Activated T-cell treated with anti-CD3 and anti-CD28 coated beads for 4 hours (primary cell): ENCODE measurements around the gene SEPTIN11.
"Not testable (repeated sequence)": the region's sequence is repeated elsewhere in the genome, so short reads cannot be mapped to it uniquely, and the experiment has no call there.

Experiments used
- DNase-seq: peaks from one replicate; pipeline ENCODE4 v3.0.0-alpha.2; 2020

The SEPTIN11 gene

DNA sequence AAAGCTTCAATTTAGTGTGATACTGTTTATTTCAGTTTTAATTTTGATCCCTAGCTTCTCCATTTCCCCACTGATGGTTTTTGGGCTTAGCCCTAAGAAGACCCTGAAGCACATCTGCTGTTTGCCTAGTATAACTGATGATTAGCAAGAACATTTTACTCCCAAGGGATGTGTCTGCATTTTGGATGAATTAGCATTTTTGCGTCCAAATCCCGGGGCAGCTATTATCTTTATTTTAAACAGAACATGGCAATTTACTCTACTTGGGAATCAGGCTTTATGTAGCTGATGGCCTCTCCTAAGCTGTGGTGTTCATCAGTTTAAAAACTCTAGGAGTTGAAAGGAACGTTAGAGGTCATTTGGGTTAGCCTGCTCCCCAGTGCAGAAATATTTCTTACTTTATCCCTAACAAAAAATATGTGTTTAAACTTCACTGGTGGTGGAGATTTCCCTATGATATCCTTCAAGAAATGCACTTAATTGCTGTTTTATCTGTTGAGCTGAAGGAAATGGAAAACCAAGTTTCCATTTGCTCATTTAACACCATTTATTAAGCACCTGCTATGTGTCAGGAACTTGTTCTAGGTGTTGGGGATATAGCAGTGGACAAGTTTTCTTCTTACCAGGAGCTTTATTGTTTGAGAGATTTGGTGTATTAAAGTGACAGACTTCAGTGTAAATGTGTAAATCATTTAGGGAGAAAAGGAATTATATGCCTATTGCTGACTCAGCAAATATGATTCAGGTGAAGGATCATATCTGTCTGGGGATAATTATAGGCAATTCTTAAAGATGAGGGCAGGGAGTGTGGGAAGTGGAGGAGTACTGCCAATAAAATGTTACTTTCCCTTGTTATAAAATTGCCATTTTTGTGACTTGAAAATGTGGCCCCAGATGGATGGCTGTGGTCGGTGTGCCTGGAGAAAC lies 3.4 kb downstream of the SEPTIN11 start:
- DNase-seq, result no peak

DNA sequence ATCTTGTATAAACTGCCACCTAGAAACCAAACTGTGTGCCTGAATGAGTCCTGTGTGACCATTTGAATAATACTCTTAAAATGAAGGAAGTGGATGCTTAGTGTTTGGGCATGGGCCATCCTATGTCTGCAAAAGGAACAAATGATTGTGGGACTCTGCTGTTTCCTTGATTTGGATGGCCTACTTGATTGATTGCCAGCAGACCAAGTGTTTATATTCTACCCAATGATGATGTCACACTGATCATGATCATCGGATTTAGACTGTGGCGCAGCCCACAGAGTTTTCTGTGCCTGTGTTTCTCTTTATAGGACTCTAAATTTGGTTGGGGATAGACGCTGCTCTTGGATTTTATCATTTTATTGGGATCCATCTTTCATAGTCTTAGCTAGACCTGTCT lies 4.4 kb downstream of the SEPTIN11 start:
- DNase-seq, result no peak

DNA sequence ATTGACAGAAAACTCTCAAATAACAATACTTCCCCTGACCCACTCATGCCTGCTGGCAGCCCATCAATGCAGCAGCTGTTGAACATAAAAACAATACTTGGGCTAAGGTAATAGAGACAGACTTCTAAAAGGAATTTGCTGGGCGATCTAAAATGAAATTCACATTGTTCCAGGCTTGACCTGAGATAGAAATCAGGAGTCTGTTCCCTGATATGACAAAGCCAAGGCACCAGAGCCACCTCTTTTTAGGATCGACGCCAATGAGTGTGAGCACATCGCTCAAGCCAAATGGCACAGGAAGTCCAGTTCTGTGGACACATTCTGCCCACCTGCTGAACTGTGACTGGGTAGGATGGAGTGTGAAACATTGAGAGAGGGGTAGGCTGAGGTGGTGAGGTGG lies 4.9 kb downstream of the SEPTIN11 start:
- DNase-seq, result no peak

DNA sequence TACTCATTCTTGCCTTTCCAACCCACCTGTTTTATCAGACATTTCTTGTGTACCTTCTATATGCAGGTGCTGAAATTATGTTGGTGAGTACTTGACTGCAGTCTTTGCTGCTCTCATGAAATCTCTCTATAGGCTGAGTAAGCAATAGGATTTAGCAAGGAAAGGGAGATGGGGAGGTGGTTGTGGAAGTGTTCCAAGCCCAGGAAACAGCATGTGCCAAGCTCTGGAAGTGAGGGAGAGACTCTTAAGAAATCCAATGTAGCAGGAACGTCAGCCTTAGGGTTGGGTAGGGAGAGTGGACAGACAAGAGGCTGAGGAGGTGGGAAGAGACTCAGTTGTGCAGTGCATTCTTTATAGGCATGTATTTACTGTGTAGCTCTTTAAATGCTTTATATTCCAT lies 5.6 kb downstream of the SEPTIN11 start:
- DNase-seq, result no peak

DNA sequence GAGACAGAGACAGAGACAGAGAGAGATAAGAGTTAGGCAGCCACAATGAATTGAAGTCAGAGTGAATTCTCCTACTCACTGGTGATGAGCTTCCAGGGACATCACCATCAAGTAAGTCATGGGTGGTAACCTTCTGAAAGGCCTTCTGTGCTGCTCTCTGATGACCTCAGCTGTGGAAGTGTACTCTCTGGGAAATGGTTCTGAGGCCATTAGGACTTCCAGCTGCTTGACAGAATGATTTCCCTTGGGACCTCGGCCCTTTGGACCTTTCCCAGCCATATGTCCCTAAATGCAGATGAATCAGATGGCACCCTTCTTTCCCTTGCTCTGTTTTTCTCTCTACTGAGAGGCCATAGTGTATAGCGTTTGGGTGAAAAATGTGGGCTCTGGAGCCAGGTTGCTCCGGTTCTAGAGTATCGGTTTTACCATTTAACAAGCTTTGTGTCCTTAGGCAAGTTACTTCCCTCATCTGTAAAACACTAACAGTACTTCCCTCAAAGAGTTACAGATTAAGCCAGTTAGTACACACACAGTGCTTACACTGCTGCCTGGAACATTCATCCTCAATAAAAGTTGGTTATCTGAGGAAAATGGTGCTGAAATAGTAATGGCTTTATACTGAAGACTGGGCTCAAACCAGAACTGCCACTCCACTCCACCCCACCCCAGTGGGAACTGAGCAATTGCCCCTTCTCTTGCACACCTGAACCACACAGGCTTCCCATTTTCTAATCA lies 7.6 kb downstream of the SEPTIN11 start:
- no peak for DNase-seq

DNA sequence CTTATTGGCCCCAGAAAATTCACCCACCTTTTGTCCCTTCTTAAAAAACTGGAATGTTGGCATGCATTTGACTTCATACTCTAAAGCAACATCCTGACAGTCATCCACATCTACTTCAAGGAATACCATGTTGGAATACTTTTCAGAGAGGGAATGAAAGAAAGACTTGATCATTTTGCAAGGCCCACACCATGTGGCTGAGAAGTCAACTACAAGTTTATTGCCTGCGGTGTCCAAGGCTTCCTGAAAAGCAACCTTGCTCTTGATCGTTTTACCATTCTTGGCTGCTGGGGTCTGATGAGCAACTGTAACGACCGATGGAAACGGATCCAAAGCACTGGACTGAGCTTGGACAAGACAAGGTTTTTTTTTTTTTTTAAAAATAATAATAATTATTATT lies 9.3 kb downstream of the SEPTIN11 start:
- DNase-seq, result no peak

DNA sequence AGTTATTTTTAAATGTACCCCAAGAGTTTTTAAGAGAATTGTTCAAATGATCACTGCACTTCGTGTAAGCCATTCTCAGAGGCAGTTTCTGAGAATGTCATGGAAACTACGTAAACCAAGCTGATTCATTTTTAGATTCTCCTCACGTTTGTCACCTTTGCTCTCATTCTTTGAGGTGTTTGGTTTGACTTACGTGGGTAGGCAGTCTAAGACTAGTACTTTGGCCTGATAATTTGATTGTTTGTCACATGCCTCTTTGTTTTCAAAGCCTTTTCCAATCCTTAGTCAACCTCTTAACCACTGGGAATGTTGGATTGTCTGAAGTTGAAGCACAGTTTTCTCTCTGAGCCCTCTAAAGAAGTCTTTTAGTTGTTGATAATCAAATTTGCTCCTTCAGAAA lies 10.5 kb downstream of the SEPTIN11 start:
- DNase-seq, result no peak

DNA sequence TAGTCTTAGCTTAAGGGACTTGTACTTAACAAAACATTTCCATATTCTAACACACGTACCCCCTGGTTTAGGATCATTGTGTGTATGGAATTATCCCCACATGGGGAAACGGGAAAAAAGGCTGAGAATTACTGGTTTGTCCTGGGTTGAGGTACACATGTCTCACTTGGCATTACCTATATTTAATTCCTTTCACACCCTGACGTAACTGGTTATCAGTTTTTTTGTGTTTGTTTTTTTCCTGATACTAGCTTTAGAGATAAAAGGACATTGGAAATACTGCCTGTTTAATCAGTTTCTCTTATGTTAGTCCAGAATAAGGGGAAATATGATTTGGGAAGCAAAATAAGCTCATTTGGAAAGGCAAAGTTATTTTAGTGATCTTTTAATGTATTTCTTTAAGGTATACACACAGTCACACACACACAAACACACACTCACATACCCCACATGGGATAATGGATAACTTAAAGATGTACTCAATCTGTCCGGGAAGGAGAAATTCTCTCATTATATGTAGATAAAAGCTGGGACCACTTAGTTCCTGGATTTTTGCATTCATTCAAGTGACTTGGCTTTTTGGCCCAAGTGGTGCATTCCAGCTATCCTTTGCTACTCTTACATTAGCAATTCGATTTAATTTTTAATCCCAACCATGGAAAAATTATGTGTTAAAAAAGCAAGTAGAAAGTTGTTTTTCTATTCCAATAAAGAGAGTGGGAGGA lies 13.0 kb downstream of the SEPTIN11 start:
- no peak for DNase-seq

DNA sequence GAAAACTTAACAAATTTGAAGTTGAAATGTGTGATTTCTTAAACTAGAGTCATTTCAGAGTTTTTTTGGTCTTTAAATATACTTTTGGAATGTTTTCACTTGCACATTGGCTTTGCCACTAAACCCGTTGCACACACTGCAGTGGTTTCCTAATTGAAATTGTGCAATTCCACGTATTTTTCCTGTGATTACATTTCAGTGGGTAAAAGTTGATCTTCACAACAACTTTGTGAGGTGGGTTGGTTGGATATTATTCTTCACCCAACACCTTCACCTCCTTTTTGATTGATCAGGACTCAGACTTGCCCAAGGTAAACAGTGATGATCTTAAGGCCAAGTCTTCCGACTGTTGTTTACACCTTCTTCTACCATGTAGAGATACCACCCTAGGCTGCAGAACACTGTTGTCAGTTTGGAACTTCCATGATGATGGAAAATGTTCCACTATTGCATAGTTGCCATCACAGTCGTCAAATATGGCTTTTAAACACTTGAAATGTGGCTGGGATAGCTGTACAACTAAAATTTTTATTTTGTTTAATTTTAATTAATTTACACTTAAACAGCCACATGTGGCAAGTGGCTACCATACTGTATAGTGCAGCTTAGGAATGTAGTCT lies 13.7 kb downstream of the SEPTIN11 start:
- DNase-seq, result no peak

DNA sequence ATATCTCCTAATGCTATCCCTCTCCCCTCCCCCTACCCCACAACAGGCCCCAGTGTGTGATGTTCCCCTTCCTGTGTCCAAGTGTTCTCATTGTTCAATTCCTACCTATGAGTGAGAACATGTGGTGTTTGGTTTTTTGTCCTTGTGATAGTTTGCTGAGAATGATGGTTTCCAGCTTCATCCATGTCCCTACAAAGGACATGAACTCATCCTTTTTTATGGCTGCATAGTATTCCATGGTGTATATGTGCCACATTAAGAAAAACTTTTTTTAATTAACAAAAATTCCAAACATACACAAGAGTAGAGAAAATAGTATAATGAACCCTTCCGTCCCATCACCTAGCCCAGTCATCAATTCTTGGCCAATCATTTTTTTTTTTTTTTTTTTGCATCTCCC lies 14.4 kb downstream of the SEPTIN11 start:
- DNase-seq, result not testable (repeated sequence)

DNA sequence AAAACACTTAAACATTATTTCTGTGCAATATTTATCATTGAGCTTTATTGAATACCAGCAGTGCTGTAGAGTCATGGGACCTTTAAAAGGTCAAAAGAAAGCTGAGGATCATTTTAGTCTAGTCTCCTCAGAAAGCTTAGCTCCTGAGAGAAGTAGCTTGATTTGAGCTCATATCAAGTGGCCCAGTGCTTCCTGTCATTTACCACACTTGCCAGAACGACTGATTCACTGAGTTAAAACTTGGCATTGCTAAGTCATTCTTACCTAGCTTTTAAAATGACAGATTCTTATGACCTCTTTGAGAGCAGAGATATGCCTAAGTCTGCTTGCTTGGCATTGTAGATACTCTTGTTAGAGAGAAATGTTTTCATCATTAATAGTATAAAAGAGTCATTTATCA lies 15.2 kb downstream of the SEPTIN11 start:
- DNase-seq, result no peak

DNA sequence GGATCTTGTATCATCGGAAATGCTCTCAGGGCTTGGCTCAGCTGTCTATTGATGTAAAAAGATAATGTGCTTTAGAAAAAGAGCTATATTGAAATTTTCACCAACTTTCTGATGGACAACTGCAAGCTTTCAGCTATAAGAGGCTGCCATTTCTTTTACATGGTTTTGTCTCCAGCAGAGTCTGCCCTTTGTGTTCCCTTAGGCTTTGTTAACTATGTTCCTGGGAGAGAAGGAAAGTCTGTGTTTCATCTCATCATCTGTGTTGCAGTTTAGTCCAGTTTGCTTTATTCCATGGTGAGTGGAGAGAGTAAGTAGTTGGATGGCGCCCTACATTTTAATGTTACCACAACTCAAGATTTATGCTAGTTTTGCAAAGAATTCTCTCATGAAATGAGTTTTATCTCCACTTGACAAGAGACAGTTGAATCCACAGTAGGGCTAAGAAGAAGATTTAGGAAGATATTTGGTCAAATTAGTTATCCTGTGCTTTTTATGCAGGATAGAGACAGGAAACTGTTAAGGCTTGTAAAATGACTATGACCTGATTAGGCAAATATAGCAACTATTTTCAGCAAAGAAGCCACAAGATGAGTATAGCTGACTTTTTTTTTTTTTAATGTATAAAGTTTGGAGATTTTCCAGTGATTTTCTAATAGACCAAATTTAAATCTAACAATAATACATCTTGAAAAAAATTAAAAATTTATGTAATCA lies 16.5 kb downstream of the SEPTIN11 start:
- DNase-seq, result no peak

DNA sequence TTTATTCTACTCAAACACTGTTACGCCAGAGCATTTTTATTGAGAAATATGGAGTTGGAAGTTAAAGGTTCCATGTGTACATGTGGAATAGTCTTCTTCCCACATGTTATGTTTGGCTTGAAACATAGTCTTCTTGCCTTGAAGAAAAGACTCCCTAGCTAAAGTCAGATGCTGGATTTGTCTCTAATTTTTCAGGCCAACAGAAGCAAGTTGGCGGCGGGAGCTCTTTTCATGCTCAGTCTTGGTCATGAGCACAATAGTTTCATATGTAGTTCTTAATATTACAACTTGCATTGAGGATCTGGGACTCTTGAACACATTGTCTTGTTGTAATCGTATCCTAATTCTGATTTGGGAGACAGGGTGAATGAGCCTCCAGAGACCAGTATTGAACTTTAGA lies 19.4 kb downstream of the SEPTIN11 start:
- no peak for DNase-seq

DNA sequence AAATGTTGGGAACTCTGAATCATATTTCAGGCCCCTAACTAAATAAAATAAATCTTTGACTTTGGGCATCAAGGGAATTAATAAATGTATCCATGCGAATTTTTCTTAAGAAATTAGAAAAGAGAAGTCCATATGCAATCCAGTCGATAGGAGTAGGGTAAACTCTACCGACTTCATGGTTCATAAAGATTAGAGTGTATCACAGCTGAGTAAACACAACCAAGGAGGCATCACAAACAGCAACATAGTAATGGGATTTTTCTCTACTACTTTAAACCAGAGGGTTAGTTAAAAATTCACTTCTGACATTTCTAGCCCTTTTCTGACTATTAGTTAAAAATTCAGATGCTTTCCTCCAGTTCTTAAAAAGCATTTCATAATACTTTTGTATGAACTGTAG lies 19.9 kb downstream of the SEPTIN11 start:
- DNase-seq, result no peak

DNA sequence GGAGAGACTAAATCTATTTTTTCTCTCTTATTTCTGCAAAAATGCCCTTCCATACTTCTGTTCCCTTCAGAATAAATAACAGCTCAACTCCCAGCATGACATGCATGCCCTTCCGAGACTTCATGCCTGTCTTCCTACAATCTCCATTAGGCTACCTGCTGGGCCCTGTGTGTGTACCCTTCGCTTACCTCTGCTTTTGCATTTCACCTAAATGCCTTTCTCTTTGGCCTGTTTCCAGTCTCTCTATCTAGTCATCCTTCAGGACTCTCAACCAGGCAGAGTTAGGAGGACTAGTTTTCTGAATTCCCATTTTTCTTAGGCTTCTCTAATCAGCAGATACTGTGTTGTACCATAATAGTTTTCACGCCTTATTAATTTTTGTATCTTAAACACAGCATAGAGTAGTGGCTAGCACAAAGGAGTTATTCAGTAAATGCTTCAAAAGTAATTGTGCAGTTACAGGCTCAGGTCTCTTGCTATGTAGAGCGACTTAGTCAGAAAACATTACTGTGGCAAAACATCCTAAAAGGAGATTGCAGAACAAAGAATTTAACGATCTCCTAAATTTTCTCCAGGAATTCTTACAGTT lies 20.5 kb downstream of the SEPTIN11 start:
- no peak for DNase-seq

DNA sequence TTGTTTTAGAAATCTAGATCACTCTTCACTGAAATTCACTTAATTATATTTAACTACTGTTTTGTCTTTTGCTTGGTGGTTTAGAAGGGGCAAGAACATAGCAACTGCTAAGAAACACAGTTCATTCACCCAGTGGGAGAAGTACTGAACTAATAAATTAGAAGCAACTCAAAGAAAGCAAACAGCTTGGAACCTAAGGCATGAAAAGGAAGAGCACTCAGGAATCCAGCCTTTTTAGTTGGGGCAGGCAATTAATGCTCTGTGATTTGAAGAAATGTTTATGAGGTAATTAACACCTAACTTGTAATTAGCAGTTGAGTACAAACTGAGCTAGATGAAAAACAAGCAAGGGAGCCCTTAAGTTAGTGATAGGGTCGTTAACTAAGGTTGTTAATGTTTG lies 22.8 kb downstream of the SEPTIN11 start:
- no peak for DNase-seq

DNA sequence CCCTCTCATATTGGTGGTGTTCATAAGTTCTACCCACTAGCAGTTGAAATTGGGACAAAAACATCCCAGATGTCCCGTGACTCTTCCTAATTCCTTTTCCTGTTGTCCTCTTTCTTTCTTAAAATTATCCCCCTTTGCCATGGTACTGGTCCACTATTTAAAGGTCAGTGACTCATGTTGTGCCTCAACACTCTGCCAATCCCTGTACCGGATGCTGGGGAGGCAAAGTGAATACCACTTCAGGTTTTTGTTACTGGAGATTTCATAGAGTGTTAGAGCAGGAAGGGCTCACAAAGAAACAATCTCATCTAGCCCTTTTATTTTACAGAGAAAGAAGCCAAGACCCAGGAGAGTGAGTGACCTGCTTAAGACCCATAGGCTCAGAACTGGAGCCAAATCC lies 24.6 kb downstream of the SEPTIN11 start:
- DNase-seq, result no peak

DNA sequence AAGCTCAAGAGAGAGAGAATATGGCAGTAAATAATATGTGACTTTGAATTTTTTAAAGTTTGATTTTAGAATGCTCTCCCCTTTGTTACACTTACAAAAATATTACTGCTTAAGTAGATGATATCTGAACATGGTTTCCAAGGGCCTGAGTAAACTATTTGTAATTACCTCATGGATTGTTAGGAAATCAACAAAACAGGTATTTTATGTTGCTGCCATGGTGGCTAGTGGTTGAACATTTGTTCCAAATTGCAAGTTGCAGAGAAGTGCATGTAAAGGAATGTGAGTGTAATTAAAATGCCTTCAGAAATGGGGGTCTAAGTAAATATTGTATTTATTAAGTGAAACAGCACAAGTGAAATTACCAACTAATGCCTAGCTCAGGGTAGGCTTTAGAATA lies 27.6 kb downstream of the SEPTIN11 start:
- DNase-seq, result no peak

DNA sequence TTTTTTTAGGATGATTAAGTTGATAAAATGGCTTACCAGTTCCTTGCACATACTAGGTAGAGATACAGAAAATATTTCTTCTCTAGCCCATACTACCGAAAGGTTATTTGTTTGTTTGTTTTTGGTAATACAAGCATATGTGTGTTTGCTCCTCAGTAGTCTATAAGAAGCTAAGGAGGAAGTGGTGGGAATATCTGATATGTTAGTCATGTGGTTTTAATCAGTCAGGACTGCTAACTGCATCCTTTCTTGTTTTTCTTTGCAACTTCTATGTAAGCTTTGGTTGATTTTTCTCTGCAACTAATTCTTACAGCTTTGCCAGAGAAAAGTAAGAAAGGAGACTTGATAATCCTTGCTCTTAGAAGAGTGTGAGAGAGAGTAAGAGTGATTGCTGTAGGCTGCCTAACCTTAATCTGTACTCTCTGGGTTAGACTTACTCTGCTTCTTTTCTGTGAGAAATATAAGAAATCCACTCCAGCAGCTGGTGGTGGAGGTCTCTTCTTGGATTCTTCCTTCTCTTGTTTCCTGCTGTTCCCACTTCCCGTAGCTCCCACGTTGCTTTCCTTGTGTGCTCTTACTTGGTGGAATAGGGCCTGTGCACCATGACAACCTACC lies 28.3 kb downstream of the SEPTIN11 start:
- DNase-seq, result no peak

DNA sequence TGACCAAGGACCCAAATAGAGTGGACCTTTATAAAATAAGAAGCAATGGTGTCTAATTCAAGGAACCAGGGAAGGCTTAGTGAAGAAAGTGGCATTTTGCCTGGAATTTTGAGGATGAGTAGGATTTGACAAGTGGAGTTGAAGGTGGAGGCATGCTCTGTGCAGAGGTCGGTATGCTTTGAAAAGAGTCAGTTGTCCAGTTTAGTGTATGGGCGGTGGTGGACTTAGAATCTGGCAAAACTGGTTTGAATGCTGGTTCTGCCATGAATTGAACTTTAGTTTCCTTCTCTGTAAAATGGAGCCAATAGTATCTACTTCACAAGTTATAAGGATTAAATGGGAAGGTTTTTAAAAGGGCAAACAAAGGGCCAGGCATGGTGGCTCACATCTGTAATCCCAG lies 29.7 kb downstream of the SEPTIN11 start:
- no peak for DNase-seq

DNA sequence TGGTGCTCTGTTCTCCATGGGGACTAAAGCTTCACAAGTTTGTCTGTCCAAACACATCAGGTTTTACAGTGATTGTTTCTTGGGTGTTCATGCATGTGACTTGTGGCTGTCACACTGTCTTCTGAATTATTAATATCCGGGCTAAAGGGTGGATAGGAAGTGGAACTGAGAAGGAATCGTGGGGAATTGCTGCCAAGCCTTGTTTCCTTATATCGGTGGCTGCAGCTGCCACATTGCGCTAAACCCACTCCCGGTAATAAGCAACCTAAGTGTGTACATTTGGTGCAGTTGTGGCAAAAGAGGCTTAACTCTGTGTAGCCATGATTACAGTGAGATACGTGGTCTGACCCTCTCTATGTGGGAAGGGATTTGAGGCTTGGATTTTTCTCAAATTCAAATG lies 30.7 kb downstream of the SEPTIN11 start:
- no peak for DNase-seq

DNA sequence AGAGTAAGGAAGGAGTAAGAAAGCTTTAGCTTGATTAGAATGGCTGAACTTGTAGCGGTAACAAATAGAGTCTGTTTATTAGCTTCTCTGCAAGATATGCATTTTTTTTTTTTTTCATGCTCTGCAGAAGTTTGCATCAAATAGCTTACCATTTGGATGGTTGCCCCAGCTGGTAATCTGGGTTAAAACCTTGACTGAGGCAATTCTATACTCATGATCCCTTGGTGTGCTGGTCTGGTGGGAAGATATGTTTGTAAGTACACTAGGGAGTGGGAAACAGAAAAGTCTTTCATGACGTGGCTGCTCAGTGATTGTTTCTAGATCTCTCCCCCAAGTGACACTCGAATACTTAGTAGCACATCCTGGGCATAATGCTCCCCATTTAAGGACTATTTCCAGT lies 32.1 kb downstream of the SEPTIN11 start:
- DNase-seq, result no peak
